Activated naive CD8-positive, alpha-beta T cell treated with anti-CD3 and anti-CD28 coated beads for 36 hours (primary cell): ENCODE results near the gene PCDHB13. TPM values are rescaled to one million over a fixed set of nuclear protein-coding genes. Genes with fewer than 3 reads are reported as not detected.
"Not testable (repeated sequence)": the region's sequence is repeated elsewhere in the genome, so short reads cannot be mapped to it uniquely, and the experiment has no call there.

Source experiments
- DNase-seq: peaks from one replicate; pipeline ENCODE4 v3.0.0; 2021
- H3K27ac Mint-ChIP-seq: one replicate; pipeline ENCODE4 v1.8.0; 2022; ENCODE audit warnings: mild to moderate bottlenecking, moderate library complexity, mixed read lengths
- H3K27me3 Mint-ChIP-seq: one replicate; pipeline ENCODE4 v1.8.0; 2022; ENCODE audit warnings: mild to moderate bottlenecking, mixed read lengths
- H3K36me3 Mint-ChIP-seq: one replicate; pipeline ENCODE4 v1.8.0; 2021; ENCODE audit warnings: mild to moderate bottlenecking, mixed read lengths
- H3K4me1 Mint-ChIP-seq: one replicate; pipeline ENCODE4 v1.8.0; 2021; ENCODE audit warnings: mixed read lengths
- H3K4me3 Mint-ChIP-seq: one replicate; pipeline ENCODE4 v1.8.0; 2022; ENCODE audit warnings: mild to moderate bottlenecking, moderate library complexity, mixed read lengths
- H3K9me3 Mint-ChIP-seq: one replicate; pipeline ENCODE4 v1.8.0; 2022; ENCODE audit warnings: mixed read lengths
- total RNA-seq, 2 experiments: library from RNA; stranded (reverse); gene quantifications; one replicate each; pipeline ENCODE4 v1.2.3, GENCODE V29; 2021

Gene PCDHB13
- total RNA-seq, 2 experiments from 2014 or later: not detected

DNA sequence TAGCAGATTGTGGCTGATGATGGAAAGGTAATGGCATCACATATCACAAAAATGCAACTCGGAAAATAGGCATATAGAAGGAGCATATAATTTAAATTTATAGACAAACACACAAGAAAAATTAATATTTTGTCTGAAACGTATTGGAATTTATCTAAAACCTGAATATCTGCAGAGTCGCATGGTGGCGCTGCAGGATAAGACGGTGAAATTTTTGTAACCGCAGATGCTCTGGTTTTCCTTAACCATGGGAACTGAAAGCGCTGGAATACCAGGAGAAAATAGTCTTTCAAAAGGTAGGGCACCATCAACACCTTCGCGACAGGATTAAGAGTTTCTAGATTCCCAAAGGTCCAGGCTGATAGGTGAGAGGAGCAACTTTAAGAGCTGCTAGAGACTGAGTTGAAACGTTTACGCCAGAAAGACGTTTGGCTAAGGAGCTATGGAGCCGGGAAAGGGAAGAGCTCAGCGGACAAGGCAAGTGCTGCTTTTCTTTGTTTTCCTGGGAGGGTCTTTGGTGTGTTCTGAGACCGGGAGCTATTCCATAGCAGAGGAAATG, 20.5 kb downstream of the PCDHB13 start:
- DNase-seq: no peak
- H3K9me3 Mint-ChIP-seq: peaks cover 28% of the 10 kb centered on the region
- no peak overlapping the region for H3K27ac Mint-ChIP-seq
- peaks cover 13% of the 10 kb centered on the region for H3K36me3 Mint-ChIP-seq
- H3K27me3 Mint-ChIP-seq: peaks cover 43% of the 10 kb centered on the region
- H3K4me3 Mint-ChIP-seq: no peak overlapping the region
- no peaks in the 10 kb centered on the region for H3K4me1 Mint-ChIP-seq

DNA sequence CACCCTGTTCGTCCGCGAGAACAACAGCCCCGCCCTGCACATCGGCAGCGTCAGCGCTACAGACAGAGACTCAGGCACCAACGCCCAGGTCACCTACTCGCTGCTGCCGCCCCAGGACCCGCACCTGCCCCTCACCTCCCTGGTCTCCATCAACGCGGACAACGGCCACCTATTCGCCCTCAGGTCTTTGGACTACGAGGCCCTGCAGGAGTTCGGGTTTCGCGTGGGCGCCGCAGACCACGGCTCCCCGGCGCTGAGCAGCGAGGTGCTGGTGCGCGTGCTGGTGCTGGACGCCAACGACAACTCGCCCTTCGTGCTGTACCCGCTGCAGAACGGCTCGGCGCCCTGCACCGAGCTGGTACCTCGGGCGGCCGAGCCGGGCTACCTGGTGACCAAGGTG, 22.2 kb downstream of the PCDHB13 start:
- H3K4me3 Mint-ChIP-seq, DNase-seq, H3K4me1 Mint-ChIP-seq, H3K27ac Mint-ChIP-seq: not testable (repeated sequence)
- peaks cover 61% of the 10 kb centered on the region for H3K27me3 Mint-ChIP-seq
- H3K9me3 Mint-ChIP-seq: peaks cover 43% of the 10 kb centered on the region
- peaks cover 21% of the 10 kb centered on the region for H3K36me3 Mint-ChIP-seq

DNA sequence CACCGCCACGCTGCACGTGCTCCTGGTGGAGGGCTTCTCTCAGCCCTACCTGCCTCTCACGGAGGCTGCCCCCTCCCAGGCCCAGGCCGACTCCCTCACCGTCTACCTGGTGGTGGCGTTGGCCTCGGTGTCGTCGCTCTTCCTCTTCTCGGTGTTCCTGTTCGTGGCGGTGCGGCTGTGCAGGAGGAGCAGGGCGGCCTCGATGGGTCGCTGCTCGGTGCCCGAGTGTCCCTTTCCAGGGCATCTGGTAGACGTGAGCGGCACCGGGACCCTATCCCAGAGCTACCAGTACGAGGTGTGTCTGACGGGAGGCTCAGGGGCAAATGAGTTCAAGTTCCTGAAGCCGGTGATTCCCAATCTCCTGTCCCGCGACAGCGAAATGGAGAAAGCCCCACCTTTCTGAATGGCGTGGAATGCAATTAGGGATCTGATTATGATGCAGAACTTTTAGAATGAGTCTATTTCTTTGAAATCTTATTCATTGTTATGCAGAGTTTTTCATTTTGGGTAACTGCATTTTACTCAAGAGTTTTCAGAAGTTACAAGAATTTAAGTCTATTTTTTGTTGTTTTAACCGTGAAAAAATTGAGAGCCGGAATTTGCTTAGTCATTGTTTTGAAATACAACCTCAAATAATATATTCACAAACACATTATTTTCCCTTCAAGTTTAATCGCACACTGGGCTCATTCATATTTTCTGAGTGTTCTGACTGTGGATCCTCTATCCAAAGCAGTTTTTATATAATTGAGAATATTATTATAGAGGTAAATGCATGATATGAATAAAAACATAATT, 23.0 kb downstream of the PCDHB13 start:
- no peak for DNase-seq
- peaks cover 23% of the 10 kb centered on the region for H3K36me3 Mint-ChIP-seq
- no peaks in the 10 kb centered on the region for H3K4me1 Mint-ChIP-seq
- no peak overlapping the region for H3K27ac Mint-ChIP-seq
- peaks cover 41% of the 10 kb centered on the region for H3K9me3 Mint-ChIP-seq
- H3K27me3 Mint-ChIP-seq: peaks cover 62% of the 10 kb centered on the region
- H3K4me3 Mint-ChIP-seq: no peak overlapping the region

DNA sequence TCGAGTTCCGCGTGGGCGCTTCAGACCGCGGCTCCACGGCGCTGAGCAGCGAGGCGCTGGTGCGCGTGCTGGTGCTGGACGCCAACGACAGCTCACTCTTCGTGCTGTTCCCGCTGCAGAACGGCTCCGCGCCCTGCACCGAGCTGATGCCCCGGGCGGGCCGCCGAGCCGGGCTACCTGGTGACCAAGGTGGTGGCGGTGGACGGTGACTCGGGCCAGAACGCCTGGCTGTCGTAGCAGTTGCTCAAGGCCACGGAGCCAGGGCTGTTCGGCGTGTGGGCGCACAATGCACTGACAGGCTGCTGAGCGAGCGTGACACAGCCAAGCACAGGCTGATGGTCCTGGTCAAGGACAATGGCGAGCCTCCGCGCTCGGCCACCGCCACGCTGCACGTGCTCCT, 27.8 kb downstream of the PCDHB13 start:
- no peak for DNase-seq
- Mint-ChIP-seq H3K9me3 (peaks cover 57% of the 10 kb centered on the region), H3K4me3 (no peak overlapping the region), H3K27me3 (peaks cover 81% of the 10 kb centered on the region), H3K27ac (no peak overlapping the region), H3K36me3 (peaks cover 31% of the 10 kb centered on the region), H3K4me1 (peaks cover 1% of the 10 kb centered on the region)

DNA sequence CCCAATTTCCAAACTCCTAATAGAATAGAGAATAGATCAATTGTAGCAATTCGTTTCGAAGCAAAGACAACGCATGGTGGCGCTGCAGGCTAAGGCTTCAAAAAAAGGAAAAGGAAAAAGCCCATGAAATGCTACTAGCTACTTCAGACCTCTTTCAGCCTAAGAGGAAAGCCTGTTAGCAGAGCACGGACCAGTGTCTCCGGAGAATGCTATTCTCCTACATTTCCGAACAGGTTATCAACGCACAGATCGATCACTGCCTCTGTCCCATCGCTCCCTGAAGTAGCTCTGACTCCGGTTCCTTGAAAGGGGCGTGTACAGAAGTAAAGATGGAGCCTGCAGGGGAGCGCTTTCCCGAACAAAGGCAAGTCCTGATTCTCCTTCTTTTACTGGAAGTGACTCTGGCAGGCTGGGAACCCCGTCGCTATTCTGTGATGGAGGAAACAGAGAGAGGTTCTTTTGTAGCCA, 31.6 kb downstream of the PCDHB13 start, which contains the start of gene PCDHB15:
PCDHB15 (plus strand) TSS at position 146 of the 468 bp plus-strand sequence; CDS start at position 330, 184 bp downstream.
- Mint-ChIP-seq H3K4me1 (peaks cover 1% of the 10 kb centered on the region), H3K4me3 (no peak within 1 kb of the TSS), H3K27ac (no peak within 1 kb of the TSS), H3K27me3 (peaks cover 62% of the 10 kb centered on the region), H3K9me3 (peaks cover 60% of the 10 kb centered on the region), H3K36me3 (peaks cover 37% of the 10 kb centered on the region)
- DNase-seq: no peak

DNA sequence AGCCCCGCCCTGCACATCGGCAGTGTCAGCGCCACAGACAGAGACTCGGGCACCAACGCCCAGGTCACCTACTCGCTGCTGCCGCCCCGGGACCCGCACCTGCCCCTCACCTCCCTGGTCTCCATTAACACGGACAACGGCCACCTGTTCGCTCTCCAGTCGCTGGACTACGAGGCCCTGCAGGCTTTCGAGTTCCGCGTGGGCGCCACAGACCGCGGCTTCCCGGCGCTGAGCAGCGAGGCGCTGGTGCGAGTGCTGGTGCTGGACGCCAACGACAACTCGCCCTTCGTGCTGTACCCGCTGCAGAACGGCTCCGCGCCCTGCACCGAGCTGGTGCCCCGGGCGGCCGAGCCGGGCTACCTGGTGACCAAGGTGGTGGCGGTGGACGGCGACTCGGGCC, 33.3 kb downstream of the PCDHB13 start:
- not testable (repeated sequence) for H3K27ac Mint-ChIP-seq, DNase-seq, H3K4me1 Mint-ChIP-seq, H3K4me3 Mint-ChIP-seq
- peaks cover 27% of the 10 kb centered on the region for H3K36me3 Mint-ChIP-seq
- H3K27me3 Mint-ChIP-seq: peaks cover 48% of the 10 kb centered on the region
- H3K9me3 Mint-ChIP-seq: peaks cover 59% of the 10 kb centered on the region

DNA sequence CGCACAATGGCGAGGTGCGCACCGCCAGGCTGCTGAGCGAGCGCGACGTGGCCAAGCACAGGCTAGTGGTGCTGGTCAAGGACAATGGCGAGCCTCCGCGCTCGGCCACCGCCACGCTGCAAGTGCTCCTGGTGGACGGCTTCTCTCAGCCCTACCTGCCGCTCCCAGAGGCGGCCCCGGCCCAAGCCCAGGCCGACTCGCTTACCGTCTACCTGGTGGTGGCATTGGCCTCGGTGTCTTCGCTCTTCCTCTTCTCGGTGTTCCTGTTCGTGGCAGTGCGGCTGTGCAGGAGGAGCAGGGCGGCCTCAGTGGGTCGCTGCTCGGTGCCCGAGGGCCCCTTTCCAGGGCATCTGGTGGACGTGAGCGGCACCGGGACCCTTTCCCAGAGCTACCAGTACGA, 33.7 kb downstream of the PCDHB13 start:
- H3K27ac Mint-ChIP-seq, DNase-seq, H3K4me1 Mint-ChIP-seq, H3K4me3 Mint-ChIP-seq: not testable (repeated sequence)
- H3K27me3 Mint-ChIP-seq: peaks cover 44% of the 10 kb centered on the region
- peaks cover 27% of the 10 kb centered on the region for H3K36me3 Mint-ChIP-seq
- peaks cover 58% of the 10 kb centered on the region for H3K9me3 Mint-ChIP-seq

DNA sequence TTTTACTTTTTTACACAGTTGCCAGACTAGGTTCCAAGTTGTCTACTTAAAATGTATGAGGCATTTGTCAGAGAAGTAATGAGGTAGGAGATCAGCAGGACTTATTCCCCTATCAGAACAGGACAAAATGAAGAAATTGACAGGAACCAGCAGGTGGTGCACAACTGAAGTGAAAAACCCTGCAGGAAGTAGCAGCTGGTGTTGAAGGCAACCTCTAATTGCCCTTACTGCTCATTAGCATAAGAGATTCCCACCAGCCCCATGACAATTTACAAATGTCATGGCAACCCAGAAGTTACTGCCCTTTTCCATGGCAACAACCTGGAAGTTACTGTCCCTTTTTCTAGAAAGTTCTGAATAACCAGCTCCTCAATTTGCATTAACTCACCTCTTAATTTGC, 36.9 kb downstream of the PCDHB13 start:
- Mint-ChIP-seq H3K4me3 (no peak overlapping the region), H3K27ac (no peak overlapping the region), H3K4me1 (no peaks in the 10 kb centered on the region), H3K27me3 (peaks cover 12% of the 10 kb centered on the region), H3K36me3 (peaks cover 20% of the 10 kb centered on the region), H3K9me3 (peaks cover 57% of the 10 kb centered on the region)
- DNase-seq: no peak

DNA sequence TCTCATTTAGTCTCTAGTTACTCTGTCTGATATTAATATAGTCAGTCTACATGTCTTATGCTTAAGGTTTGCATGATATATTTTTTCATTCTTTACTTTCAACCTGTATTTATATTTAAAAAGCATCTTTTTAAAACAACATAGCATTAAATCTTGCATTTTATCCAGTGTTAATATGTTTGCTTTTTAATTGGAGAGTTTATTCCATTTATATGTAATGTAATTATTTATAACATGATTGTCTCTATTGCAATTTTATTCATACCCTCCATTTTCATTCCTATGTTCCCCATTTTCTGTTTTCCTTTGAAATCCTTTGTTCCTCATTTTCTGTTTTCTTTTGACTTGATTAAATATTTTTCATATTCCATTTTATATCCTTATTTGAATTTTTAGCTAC, 44.7 kb downstream of the PCDHB13 start:
- Mint-ChIP-seq H3K4me3 (no peak overlapping the region), H3K4me1 (no peaks in the 10 kb centered on the region), H3K27ac (no peak overlapping the region), H3K9me3 (peaks cover 63% of the 10 kb centered on the region), H3K36me3 (peaks cover 23% of the 10 kb centered on the region), H3K27me3 (no peaks in the 10 kb centered on the region)
- DNase-seq: no peak

DNA sequence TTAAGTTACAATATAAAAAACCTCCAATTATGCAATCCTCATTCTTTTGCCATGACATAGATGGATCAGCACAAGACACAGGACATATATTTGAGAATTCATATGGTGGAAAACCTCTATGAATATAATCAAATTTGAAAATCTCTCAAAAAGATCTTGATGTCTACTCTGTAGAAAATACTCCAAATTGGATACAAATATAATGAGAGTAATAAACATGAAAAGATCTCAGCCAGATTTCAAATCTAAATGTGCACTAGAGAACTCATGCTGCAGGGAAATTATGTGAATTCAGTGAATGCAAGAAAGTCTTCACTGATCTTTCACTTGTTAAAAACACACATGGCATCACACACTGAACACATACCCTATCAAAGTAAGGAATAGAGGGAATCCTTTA, 45.2 kb downstream of the PCDHB13 start:
- Mint-ChIP-seq H3K36me3 (peaks cover 24% of the 10 kb centered on the region), H3K27me3 (no peaks in the 10 kb centered on the region), H3K4me3 (no peak overlapping the region), H3K9me3 (peaks cover 64% of the 10 kb centered on the region), H3K4me1 (no peaks in the 10 kb centered on the region), H3K27ac (no peak overlapping the region)
- no peak for DNase-seq

DNA sequence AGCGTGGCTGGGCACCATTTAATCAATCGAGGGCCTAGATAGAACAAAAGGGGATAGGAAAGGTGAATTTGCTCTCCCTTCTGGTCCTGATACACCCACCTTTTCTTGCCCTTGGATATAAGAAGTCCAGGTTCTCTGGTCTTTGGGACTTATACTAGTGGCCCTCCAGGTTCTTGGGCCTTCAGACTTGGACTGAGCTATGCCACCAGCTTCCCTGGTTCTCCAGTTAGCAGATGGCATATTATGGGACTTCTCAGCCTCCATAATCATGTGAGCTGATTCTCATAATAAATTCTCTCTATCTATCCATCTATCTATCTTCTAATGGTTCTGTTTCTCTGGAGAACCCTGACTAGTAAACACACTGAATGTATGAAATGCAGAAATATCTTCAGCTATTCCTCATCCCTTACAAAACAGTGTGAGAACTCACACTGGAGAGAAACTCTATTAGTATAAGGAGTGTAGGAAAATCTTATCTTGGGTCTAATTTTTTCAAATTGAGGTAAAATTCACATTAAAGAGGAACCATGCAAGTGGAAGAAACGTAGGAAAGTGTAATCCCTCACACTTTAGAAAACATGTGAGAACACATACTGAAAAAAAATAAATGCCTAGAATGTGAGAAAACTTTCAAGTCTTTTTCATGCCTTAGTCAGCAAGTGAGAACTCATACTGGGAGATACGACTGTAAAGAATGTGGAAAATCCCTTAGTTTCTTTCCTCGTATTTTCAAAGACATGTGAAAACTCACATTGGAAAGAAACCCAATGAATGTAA, 46.9 kb downstream of the PCDHB13 start:
- peaks cover 58% of the 10 kb centered on the region for H3K9me3 Mint-ChIP-seq

DNA sequence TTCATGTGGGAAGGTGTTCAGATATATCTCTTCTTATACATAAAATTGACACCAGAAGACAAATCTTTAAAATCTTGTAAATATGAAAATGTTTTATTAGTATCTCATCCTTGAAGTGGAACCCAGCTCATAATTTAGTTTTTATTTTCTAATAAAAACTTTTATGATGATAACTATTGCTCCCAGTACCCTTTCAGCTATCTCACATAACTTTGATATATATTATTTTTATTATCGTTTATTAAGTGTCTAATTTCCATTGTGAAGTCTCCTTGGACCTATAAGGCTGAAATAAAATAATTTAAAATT, 47.5 kb downstream of the PCDHB13 start:
- Mint-ChIP-seq H3K9me3 (peaks cover 58% of the 10 kb centered on the region), H3K27me3 (no peaks in the 10 kb centered on the region), H3K36me3 (peaks cover 37% of the 10 kb centered on the region), H3K4me3 (no peak overlapping the region), H3K27ac (no peak overlapping the region), H3K4me1 (no peaks in the 10 kb centered on the region)
- no peak for DNase-seq

More for the DNA sequence above, 46.9 kb downstream of the PCDHB13 start:
- Mint-ChIP-seq H3K4me1 (no peaks in the 10 kb centered on the region), H3K27me3 (no peaks in the 10 kb centered on the region), H3K27ac (no peak overlapping the region), H3K36me3 (peaks cover 32% of the 10 kb centered on the region), H3K4me3 (no peak overlapping the region)
- no peak for DNase-seq
